Astrocyte (in vitro differentiated cells and primary cell): ENCODE measurements around the gene EPAS1.

Source experiments
- EZH2 ChIP-seq: IDR thresholded peaks from 2 replicates; pipeline ENCODE4 v1.6.1; 2012; ENCODE audit warnings: mild to moderate bottlenecking, low read length, inconsistent platforms; ENCODE audit not compliant: insufficient read depth
- TF ChIP-seq, protein P1 (sequence below): IDR thresholded peaks from 2 replicates; pipeline ENCODE4 v1.5.1; 2011; ENCODE audit warnings: low read depth, mild to moderate bottlenecking, inconsistent platforms, low read length, moderate library complexity; ENCODE audit not compliant: insufficient read depth

DNA sequence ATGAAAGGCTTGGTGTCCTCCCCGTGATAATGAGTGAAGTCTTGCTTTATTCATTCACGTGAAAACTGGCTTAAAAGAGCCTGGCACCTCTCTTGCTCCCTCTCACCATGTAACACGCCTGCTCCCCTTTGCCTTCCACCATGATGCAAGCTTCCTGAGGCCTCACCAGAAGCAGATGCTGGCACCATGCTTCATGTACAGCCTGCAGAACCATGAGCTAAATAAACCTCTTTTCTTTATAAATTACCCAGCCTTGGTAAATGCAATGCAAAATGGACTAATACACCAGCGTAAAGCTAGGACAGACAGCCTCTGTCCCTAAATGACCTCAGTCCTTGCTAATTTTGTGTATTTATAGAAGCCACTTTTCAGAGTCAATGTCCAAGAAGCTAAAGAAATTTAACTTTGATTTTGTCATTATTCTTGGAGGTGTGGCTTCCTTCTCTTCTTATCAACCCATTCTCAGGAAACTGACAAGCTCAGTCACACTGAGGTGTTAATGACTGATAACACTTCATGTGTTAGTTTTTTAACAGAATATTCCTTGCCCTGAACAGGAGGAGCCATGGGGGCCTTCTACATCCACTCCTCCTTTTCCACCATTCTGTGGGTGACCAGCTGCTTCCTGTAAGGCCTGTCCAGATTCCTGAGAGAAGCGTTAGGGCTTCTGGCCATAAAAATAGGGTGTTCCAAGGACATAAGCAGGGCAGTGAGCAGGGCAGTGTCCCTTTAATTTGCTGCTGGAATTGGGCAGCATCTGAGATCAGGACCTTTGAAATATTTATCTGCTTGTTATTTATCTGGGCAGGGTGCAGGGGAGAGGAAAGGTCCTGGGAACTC is 38.0 kb upstream of the EPAS1 start:
- TF ChIP-seq, protein P1, sequence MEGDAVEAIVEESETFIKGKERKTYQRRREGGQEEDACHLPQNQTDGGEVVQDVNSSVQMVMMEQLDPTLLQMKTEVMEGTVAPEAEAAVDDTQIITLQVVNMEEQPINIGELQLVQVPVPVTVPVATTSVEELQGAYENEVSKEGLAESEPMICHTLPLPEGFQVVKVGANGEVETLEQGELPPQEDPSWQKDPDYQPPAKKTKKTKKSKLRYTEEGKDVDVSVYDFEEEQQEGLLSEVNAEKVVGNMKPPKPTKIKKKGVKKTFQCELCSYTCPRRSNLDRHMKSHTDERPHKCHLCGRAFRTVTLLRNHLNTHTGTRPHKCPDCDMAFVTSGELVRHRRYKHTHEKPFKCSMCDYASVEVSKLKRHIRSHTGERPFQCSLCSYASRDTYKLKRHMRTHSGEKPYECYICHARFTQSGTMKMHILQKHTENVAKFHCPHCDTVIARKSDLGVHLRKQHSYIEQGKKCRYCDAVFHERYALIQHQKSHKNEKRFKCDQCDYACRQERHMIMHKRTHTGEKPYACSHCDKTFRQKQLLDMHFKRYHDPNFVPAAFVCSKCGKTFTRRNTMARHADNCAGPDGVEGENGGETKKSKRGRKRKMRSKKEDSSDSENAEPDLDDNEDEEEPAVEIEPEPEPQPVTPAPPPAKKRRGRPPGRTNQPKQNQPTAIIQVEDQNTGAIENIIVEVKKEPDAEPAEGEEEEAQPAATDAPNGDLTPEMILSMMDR, result no peak
- TF ChIP-seq EZH2, result no peak
